Panc1 (cell line): ENCODE data around the gene PLXNA2.

Experiments used
- CTCF ChIP-seq: fragments of 450-650 bp; IDR thresholded peaks from 2 replicates; pipeline ENCODE4 v1.5.1; 2017; ENCODE audit warnings: mild to moderate bottlenecking
- POLR2AphosphoS5 ChIP-seq: IDR thresholded peaks from 2 replicates; pipeline ENCODE4 v1.6.1; 2012; ENCODE audit warnings: mild to moderate bottlenecking, low read depth, low read length, moderate library complexity
- REST ChIP-seq, 2 experiments: IDR thresholded peaks; 2 replicates each; pipeline ENCODE4 v1.6.1; 2011 to 2012; ENCODE audit warnings: low read depth in 2 of 2, control low read depth in 1 of 2, low read length in 1 of 2, mild to moderate bottlenecking in 1 of 2, moderate library complexity in 1 of 2; ENCODE audit not compliant: insufficient read depth in 1 of 2
- SIN3A ChIP-seq: IDR thresholded peaks from 2 replicates; pipeline ENCODE4 v1.6.1; 2012; ENCODE audit warnings: low read depth, mild to moderate bottlenecking, low read length, moderate library complexity, borderline replicate concordance; ENCODE audit not compliant: insufficient read depth
- TCF7L2 ChIP-seq: IDR thresholded peaks from 2 replicates; pipeline ENCODE4 v1.6.1; 2011; ENCODE audit warnings: mild to moderate bottlenecking, low read depth, low read length, inconsistent platforms

- TF ChIP-seq POLR2AphosphoS5, result no peak
- TF ChIP-seq CTCF, result no peak
- no peak for TF ChIP-seq TCF7L2
- no peak for TF ChIP-seq REST (IDR thresholded peaks at IDR 0.05; ENCODE audit: insufficient read depth in 1 of 2, low read depth in 2 of 2, low read length in 1 of 2)
- no peak for TF ChIP-seq SIN3A
Observed at GRCh38 chr1:208093046-208093445, 151.1 kb downstream of the PLXNA2 start.
